HG03135 (cell line): ENCODE measurements around the gene FRY.
A peak's percentile ranks its signal among the peaks of the same experiment; 100 is the strongest.

Experiments used
- ATAC-seq: cut with Tn5 transposase; IDR thresholded peaks from one replicate; pipeline ENCODE4 v1.9.1; 2021; ENCODE audit warnings: mild to moderate bottlenecking, moderate library complexity; ENCODE audit not compliant: unreplicated experiment

FRY gene

GRCh38 chr13:32016119-32016518 is 15.5 kb upstream of the FRY start:
- ATAC-seq = no peak

GRCh38 chr13:32016631-32017030 is 14.9 kb upstream of the FRY start:
- no peak for ATAC-seq

GRCh38 chr13:32017474-32017873 is 14.1 kb upstream of the FRY start:
- no peak for ATAC-seq

- peak; percentile 64 for ATAC-seq
These were observed 11.9 kb upstream of the FRY start for GRCh38 chr13:32019612-32020233.

GRCh38 chr13:32021785-32022184 is 9.8 kb upstream of the FRY start:
- no peak for ATAC-seq

- no peak for ATAC-seq
These were observed 9.3 kb upstream of the FRY start for GRCh38 chr13:32022311-32022710.

GRCh38 chr13:32023096-32023495 is 8.5 kb upstream of the FRY start:
- no peak for ATAC-seq

GRCh38 chr13:32023698-32024097 is 7.9 kb upstream of the FRY start:
- ATAC-seq = no peak

- ATAC-seq = no peak
These were observed 6.8 kb upstream of the FRY start for GRCh38 chr13:32024750-32025149.

GRCh38 chr13:32025730-32026129 is 5.8 kb upstream of the FRY start:
- ATAC-seq = no peak

GRCh38 chr13:32026623-32027022 is 5.0 kb upstream of the FRY start:
- no peak for ATAC-seq

GRCh38 chr13:32028711-32029110 is 2.9 kb upstream of the FRY start:
- no peak for ATAC-seq

- ATAC-seq = no peak
These were observed 1.9 kb upstream of the FRY start for GRCh38 chr13:32029684-32030083.

GRCh38 chr13:32031815-32032370 is 319 bp downstream of the FRY start:
- ATAC-seq = no peak

GRCh38 chr13:32032759-32033158 is 1.2 kb downstream of the FRY start:
- ATAC-seq = no peak

- ATAC-seq = no peak
These were observed 2.2 kb downstream of the FRY start for GRCh38 chr13:32033744-32034143.

GRCh38 chr13:32035716-32036115 is 4.1 kb downstream of the FRY start:
- no peak for ATAC-seq

GRCh38 chr13:32036126-32036695 is 4.6 kb downstream of the FRY start:
- no peak for ATAC-seq

GRCh38 chr13:32036757-32037156 is 5.2 kb downstream of the FRY start:
- no peak for ATAC-seq

GRCh38 chr13:32037471-32037870 is 5.9 kb downstream of the FRY start:
- ATAC-seq = no peak

GRCh38 chr13:32038343-32038742 is 6.8 kb downstream of the FRY start:
- ATAC-seq = no peak

GRCh38 chr13:32039056-32039455 is 7.5 kb downstream of the FRY start:
- no peak for ATAC-seq

- ATAC-seq = no peak
These were observed 8.0 kb downstream of the FRY start for GRCh38 chr13:32039528-32039927.
